Rectal smooth muscle tissue (tissue), 1 donor: ENCODE measurements around the gene SEMA4D.
"Not testable (repeated sequence)": the region's sequence is repeated elsewhere in the genome, so short reads cannot be mapped to it uniquely, and the experiment has no call there.

Source experiments
- H3K27ac ChIP-seq: one replicate; pipeline ENCODE4 v1.7.0; 2013; ENCODE audit warnings: low read depth, low read length, inconsistent platforms
- H3K27me3 ChIP-seq: one replicate; pipeline ENCODE4 v1.7.0; 2013; ENCODE audit warnings: low read length; ENCODE audit not compliant: control insufficient read depth, insufficient read depth
- H3K36me3 ChIP-seq: one replicate; pipeline ENCODE4 v1.7.0; 2013; ENCODE audit warnings: low read length; ENCODE audit not compliant: control insufficient read depth, insufficient read depth
- H3K4me1 ChIP-seq: one replicate; pipeline ENCODE4 v1.7.0; 2013; ENCODE audit warnings: low read length; ENCODE audit not compliant: control insufficient read depth, insufficient read depth
- H3K4me3 ChIP-seq: one replicate; pipeline ENCODE4 v1.7.0; 2013; ENCODE audit warnings: low read length
- H3K9ac ChIP-seq: one replicate; pipeline ENCODE4 v1.7.0; 2013; ENCODE audit warnings: low read length

The SEMA4D gene

GRCh38 chr9:89374176-89374575 is 123.7 kb downstream of the SEMA4D start:
- Histone ChIP-seq H3K36me3 (peaks cover 3% of the 10 kb centered on the region), H3K9ac (no peak overlapping the region), H3K27ac (no peak overlapping the region), H3K4me1 (no peaks in the 10 kb centered on the region), H3K27me3 (no peaks in the 10 kb centered on the region), H3K4me3 (no peak overlapping the region)

GRCh38 chr9:89372979-89373378 is 124.9 kb downstream of the SEMA4D start:
- no peaks in the 10 kb centered on the region for H3K36me3 ChIP-seq
- H3K9ac ChIP-seq, result no peak overlapping the region
- no peaks in the 10 kb centered on the region for H3K27me3 ChIP-seq
- no peak overlapping the region for H3K27ac ChIP-seq
- H3K4me3 ChIP-seq, result no peak overlapping the region
- no peaks in the 10 kb centered on the region for H3K4me1 ChIP-seq

DNA sequence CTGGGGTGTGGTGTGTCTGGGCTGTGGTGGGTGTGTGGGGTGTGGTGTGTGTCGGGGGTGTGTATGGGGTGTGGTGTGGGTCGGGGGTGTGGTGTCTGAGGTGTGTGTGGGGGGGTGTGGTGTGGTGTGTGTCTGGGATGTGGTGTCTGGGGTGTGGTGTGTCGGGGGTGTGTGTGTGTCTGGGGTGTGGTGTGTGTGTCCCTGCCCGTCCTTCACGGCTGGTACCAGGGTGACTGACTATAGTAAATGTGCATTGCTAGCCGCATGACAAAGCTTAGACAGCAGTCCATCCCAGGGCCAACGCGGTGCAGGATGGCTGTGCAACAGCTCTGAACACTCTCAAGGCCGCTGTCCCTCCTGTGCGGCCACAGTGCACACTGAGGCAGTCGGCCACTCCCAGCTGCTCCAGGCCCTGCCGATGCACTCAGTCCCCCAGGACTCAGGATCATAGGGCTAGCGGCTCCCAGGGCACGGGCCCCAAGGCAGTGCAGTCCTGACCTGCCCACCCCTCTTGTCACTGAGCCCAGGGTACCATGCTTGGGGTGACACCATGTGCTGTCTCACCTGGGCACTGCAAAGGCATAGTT is 125.6 kb downstream of the SEMA4D start:
- Histone ChIP-seq H3K27ac (no peak overlapping the region), H3K4me1 (no peaks in the 10 kb centered on the region), H3K4me3 (no peak overlapping the region), H3K9ac (no peak overlapping the region), H3K27me3 (no peaks in the 10 kb centered on the region), H3K36me3 (no peaks in the 10 kb centered on the region)

- not testable (repeated sequence) for H3K27me3 ChIP-seq, H3K4me1 ChIP-seq, H3K27ac ChIP-seq, H3K36me3 ChIP-seq, H3K9ac ChIP-seq, H3K4me3 ChIP-seq
Observed at GRCh38 chr9:89371791-89372190, 126.1 kb downstream of the SEMA4D start.

DNA sequence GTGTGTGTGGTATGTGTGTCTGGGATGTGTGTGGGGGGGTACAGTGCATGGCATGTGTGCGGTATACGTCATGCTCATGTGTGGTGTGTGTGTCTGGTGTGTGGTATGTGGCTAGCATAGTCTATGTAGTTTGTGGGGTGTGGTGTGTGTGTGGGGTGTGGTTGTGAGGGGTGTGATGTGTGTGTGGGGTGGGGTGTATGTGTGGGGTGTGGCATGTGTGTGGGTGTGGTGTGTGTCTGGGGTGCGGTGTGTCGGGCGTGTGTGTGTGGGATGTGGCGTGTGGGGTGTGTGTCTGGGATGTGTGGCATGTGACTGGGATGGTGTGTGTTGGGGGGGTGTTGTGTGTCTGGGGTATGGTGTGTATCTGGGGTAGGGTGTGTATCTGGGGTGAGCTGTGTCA is 127.3 kb downstream of the SEMA4D start:
- no peaks in the 10 kb centered on the region for H3K4me1 ChIP-seq
- H3K9ac ChIP-seq, result no peak overlapping the region
- no peaks in the 10 kb centered on the region for H3K36me3 ChIP-seq
- H3K4me3 ChIP-seq, result no peak overlapping the region
- no peaks in the 10 kb centered on the region for H3K27me3 ChIP-seq
- no peak overlapping the region for H3K27ac ChIP-seq

- H3K4me1 ChIP-seq, result no peaks in the 10 kb centered on the region
- H3K9ac ChIP-seq, result no peak overlapping the region
- no peak overlapping the region for H3K4me3 ChIP-seq
- H3K27ac ChIP-seq, result no peak overlapping the region
- no peaks in the 10 kb centered on the region for H3K36me3 ChIP-seq
- no peaks in the 10 kb centered on the region for H3K27me3 ChIP-seq
Observed at GRCh38 chr9:89368978-89369377, 128.9 kb downstream of the SEMA4D start.

DNA sequence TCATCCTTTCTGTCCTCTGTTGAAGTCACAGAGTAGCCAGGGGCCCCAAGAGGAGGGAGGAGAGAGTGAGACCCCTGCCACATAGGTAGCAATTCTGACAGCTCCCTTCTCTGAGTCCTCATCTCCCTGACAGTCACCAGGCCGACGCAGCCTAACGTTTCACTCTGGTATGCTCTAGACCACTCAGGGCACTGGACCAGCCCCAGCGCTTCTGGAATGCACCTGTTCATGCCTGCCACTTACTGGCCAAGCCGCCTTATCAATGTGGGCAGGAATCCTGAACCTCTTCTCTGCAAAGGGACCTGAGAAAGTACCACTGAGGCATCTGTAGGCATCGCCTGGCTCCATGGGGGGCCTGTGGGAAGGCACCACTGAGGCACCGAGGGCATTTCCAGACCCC is 129.4 kb downstream of the SEMA4D start:
- Histone ChIP-seq H3K27ac (no peak overlapping the region), H3K9ac (no peak overlapping the region), H3K36me3 (no peaks in the 10 kb centered on the region), H3K4me1 (no peaks in the 10 kb centered on the region), H3K4me3 (no peak overlapping the region), H3K27me3 (no peaks in the 10 kb centered on the region)

GRCh38 chr9:89367726-89368437 is 130.0 kb downstream of the SEMA4D start:
- Histone ChIP-seq H3K27ac (no peak overlapping the region), H3K9ac (no peak overlapping the region)

DNA sequence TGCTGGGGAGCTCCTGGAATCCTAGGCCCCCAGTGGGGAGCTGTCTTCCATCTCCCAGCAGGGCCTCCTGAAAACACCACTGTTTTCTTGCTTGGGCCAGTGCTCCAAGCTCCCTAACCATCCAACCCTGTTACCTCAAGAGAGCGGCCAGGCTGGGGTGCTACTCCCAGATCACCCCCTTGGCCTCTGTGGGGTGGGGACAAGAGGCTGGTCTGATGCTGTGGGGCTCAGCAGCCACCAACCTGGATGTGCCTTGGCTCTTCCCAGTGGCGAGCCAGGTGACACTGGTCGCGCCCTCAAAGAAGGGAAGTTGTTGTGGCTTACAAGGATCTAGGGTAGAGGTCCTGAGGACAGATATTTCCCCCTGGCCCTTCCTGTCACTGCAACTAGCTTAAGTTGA is 130.6 kb downstream of the SEMA4D start:
- Histone ChIP-seq H3K36me3 (peaks cover 2% of the 10 kb centered on the region), H3K27me3 (no peaks in the 10 kb centered on the region), H3K4me3 (no peak overlapping the region), H3K4me1 (no peaks in the 10 kb centered on the region), H3K9ac (no peak overlapping the region), H3K27ac (no peak overlapping the region)

More at GRCh38 chr9:89367726-89368437, 130.0 kb downstream of the SEMA4D start:
- no peaks in the 10 kb centered on the region for H3K27me3 ChIP-seq
- no peaks in the 10 kb centered on the region for H3K36me3 ChIP-seq
- no peaks in the 10 kb centered on the region for H3K4me1 ChIP-seq
- H3K4me3 ChIP-seq, result no peak overlapping the region

DNA sequence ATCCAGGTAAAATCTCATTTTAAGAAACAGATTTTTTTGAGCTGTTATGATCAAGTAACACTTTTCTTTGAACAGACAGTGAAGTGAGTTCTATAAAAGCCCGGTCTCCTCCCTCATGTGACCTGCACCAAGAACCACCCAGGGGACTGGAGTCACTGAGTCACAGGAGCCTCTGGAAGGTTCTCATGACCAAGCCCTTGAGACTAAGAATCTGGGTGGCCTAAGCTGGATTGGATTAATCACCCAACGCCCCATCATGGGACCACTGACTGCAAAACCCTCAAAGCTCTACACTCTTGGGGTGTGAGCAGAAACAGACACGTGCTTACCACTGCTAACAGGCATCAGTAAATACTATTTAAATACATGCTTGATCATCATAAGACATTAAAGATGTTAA is 131.2 kb downstream of the SEMA4D start:
- H3K4me1 ChIP-seq, result no peaks in the 10 kb centered on the region
- no peak overlapping the region for H3K27ac ChIP-seq
- H3K4me3 ChIP-seq, result no peak overlapping the region
- H3K9ac ChIP-seq, result no peak overlapping the region
- H3K36me3 ChIP-seq, result peaks cover 5% of the 10 kb centered on the region
- no peaks in the 10 kb centered on the region for H3K27me3 ChIP-seq

- Histone ChIP-seq H3K4me3 (no peak overlapping the region), H3K36me3 (peaks cover 14% of the 10 kb centered on the region), H3K27me3 (no peaks in the 10 kb centered on the region), H3K27ac (no peak overlapping the region), H3K9ac (no peak overlapping the region), H3K4me1 (no peaks in the 10 kb centered on the region)
Observed at GRCh38 chr9:89365532-89365912, 132.4 kb downstream of the SEMA4D start.

DNA sequence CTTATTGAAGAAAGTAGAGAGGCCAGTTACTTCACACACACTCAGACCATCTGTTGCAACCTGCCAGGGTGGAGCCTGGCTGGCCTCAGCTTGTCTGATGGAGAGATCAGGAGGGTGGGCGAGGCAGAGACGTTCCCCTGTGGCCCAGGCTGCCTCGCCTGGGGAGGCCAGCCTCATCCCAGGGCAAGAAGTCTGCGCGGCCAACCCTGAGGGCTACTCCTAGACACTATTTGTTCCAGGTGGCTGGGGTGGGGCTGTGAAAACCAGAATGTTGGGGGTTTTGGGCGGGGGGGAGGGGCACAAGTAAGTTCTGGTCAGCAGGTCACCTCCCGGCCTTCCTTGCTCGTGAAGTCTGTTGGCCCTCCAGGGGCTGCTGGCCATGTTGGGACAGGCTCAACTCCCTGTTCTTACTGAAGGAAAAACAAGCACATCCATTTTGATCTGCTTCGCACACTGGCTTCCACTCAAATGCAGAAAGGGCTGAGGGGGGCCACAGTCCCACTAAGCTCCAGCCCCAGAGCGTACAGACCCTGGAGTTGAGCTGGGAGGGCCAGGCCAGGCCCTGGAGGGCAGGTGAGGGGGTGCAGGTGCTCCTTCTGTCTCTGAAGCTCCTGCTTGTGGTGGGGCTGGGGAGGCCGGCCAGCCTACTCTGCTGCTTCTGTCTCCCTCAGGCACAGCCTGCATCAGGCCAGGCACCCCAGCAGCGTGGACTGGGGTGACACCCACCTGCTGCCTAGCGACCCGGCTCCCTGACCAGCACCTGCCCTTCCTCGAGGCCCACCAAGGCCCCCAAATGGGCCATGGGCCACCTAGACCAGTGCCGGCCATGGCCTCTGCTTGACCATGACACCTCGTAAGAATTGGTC is 133.0 kb downstream of the SEMA4D start:
- no peaks in the 10 kb centered on the region for H3K4me1 ChIP-seq
- no peak overlapping the region for H3K9ac ChIP-seq
- H3K4me3 ChIP-seq, result no peak overlapping the region
- no peaks in the 10 kb centered on the region for H3K27me3 ChIP-seq
- H3K36me3 ChIP-seq, result peaks cover 16% of the 10 kb centered on the region
- H3K27ac ChIP-seq, result no peak overlapping the region
